ENCODE results near the gene RGS19.

Gene RGS19

DNA sequence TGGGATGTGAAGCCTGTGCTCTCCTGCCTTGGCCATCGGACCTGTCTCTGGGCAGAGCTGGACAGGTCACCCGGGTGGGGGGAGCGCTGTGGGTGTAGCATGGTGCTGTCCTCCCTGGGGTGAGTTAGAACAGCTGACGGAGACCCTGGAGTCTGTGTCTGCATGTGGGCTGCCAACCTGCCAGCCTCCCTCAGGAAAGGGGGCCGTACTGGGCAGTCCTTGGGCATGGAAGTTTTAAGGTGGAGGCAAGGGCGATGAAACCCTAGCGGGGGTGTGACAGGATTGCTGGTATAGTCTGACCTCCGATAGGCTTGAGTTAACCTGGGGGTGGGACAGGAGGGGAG lies 32.3 kb downstream of the RGS19 start:
- DNase-seq: no peak

DNA sequence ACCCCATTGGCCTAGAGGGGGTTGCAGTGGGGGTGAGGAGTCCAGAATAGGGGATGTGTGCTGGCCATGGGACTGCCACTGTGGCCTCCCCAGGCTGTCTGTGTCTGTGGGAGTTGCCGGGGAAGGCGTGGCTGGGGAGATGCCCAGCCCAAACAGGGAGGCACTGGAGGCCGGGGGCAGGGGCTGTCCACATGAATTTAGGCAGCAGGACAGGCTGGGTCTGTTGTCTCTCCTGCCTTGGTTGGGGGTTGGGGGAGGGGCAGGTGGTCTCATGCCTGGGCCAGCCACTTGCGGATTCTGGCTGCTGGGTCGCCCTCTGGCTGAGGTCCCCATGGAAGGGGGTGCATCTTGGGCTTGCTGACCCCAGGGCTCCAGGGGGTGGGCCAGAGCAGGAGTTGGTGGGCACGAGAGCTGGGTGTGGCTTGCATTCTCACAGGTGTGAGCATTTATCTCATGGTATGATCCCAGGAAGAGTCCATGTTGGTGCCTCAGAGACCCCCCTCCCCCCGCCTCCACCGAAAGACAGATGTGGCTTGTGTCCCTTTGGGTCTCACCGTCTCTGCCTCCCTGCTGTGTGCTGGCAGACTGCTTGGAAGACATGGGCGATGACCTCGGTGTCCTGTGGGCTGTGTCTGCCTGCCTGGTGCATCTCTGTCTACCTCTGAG lies 33.8 kb downstream of the RGS19 start:
- DNase-seq: no peak

DNA sequence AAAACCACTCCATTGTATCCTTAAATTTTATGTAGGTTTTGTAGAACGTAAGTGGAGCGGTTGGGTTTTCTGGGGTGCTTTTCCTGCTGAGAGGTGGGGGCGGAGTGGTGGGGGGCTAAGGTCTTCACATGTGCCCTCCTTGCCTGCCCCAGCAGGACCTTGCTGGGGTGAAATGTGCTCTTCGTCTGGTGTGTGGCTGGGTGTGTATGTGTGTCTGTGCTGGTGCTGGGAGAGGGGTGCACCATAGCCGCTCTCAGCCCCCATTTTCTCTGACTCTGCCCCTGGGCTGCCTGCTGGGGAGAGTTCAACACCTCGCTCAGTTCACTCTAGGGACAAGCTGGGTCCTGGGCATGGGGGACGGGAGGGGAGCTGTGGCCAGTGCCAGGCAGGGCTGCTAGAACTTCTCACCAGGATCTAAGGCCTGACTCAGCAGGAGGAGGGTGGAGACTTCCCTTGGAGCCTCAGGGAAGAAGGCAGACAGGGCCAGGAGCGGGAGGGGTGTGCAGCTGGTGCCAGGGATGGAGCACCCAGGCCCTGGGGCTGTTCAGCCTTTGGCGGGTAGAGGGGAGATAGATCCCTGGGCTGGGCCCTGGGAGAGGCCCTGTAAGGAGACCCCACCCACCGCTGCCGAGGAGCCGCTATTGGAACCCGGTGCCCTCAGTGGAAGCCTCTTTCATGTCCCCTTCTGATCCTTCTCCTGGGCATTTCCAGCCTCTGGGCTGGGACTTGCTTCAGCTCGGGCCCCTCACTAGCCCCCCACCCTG lies 34.7 kb downstream of the RGS19 start:
- no peak for DNase-seq

GRCh38 chr20:64043768-64044167 lies 35.5 kb downstream of the RGS19 start:
- no peak for DNase-seq

GRCh38 chr20:64042054-64042781 lies 37.1 kb downstream of the RGS19 start:
- DNase-seq: no peak

DNA sequence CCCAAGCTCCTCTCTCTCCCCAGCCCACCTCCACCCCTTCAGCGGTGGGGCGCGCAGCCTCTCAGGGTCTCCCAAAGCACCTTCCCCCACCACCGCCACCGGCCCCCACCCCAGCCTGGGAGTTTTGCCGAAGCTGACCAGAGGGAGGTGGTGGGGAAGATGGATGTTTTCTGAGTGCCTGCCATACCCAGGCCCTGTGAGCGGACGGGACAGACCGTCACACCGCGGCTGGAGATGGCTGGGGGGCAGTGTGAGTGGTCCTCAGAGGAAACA lies 37.6 kb downstream of the RGS19 start:
- no peak for DNase-seq

- DNase-seq: no peak
These were observed 38.1 kb downstream of the RGS19 start for GRCh38 chr20:64041040-64041780.

- no peak for DNase-seq
These were observed 38.9 kb downstream of the RGS19 start for GRCh38 chr20:64040231-64041039.

GRCh38 chr20:64039293-64040160 lies 39.8 kb downstream of the RGS19 start:
- DNase-seq: no peak

DNA sequence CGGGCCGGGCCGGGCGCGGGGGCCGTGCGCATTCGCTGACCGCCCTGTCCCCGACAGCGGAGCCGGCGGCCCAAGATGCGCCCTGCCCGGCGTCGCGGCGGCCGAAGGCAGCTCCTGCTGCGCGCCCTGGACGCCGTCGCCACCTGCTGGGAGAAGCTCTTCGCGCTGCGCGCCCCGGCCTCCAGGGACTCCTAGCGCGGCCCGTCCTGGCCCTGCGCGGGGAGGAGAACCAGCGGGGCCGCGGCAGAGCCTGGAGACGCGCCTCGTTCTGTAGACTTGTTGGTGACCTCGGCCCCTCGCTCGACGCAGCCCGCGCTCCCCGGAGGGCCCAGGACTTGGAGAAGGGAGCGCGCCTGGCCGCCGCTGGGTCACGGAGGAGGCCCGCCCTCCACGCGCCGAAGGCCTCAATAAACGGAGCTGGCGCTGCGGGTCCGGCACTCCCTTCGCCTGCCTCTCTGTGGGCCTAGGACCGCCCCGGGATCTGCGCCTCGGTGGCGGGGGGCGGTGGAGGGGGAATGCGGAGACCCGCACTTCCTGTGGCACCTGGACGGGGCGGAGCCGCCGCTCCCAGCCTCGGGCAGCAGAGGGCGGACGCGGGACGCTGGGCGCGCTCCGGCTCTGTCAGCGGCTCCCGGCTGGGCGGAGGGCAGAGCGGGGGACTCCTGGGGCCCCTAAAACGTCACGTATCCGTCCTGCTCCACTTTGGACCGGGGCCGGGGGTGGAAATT lies 40.6 kb downstream of the RGS19 start:
- DNase-seq: peak; percentile 36

GRCh38 chr20:64038224-64038564 lies 41.1 kb downstream of the RGS19 start:
- DNase-seq: no peak

- DNase-seq: no peak
These were observed 41.7 kb downstream of the RGS19 start for GRCh38 chr20:64037498-64038213.

- DNase-seq: no peak
These were observed 42.2 kb downstream of the RGS19 start for GRCh38 chr20:64037199-64037497.

DNA sequence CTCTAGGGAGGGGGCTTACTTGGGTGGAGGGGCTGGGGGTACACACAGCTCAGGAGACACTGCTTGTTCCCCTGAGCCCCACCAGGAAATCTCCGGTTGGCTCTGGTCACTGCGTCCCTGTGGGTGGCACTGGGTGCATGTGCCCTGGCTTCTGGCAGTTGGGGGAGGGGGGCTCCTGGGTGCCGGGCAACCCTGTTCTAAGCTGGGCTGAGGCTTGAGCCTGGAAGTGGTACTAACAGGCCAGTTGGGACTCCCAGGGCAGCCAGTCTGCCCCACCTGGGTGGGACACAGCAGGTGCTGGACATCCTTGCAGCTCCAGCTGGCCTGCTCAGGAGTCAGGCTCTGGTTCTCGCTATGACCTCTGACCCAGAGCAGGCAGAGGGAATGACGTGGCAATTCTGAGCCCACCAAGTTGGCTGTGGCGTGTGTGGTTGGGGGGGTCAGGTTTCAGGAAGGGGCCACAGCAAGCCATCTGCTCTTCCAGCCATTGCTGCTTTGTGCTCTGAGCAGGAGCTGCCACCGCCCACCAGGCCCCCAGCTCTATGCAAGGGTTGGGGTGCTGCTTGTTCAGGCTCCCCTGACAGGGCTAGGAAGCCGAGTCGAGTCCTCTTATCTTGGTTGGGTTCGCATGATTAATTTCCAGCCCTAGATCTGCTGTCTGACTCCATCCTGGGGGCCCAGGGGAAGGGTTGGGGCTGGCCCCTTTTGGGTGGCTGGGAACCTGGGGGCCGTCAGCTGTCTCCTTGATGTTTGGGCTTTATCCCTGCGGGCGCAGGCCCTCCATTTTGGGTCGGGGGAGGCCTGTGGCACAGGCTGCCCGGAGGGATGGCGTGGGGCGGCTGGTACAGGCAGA lies 42.7 kb downstream of the RGS19 start:
- no peak for DNase-seq

DNA sequence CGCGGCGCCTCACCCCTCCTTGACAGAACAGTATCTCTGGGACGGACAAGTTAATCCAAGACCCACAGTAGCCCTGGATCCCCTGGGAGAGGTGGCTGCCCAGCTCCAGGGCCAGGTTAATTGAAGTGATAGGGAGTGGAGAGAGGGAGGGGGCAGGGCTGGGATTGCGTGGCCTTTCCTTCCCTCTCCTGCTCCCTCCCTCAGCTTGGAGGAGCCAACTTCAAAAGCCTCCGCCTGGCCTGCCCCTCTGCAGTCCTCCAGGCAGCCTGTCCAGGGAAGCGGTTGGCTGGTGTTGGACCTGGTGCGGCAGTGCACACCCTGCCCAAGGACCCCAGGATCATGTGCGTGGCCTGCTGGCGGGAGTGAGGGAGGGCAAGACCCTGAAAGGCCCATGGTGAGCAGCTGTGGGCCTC lies 43.4 kb downstream of the RGS19 start, which contains the start of gene C20orf204:
Gene C20orf204 (plus strand): TSS at position 250 of the 413 bp plus-strand sequence. CDS start 142 bp downstream, at position 392.
- no peak for DNase-seq

DNA sequence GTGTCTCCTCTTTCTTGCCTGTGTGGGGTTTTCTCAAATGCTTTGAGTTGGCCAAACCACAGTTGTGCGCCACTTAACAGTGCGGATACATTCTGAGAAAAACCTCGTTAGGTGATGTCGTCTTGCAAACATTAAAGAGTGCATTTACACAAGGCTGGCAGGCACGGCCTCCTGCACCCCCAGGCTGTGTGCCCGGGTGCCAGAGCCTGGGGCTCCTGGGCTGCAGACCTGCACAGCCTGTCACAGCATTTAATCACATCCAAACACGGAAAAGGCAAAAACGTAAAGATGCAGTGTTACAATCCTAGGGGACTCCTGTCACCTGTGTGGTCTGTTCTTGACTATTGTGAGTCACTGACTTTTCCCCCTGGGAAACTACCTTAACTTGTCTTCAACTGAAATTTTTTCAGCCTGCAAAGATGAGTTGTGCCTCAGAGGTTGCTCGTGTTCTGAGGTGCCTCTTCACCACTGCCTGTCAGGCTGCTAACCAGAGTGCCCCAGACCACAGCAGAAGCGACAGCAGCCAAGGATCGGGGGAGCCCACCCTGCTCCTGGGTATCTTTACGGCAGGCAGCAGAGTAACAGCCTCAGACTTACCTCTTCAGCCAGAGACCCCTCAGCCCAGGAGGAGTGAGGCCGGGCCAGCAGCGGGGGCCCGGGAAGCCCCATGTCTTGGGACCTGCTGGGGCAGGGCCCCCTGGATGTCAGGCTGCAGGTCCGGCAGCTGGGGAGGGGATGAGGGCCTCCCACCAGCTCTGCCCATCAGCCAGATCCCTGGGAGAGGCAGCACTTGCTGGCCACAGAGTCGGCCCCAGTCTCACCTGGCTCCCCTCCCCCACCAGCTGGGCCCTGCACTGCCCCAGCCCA lies 44.0 kb downstream of the RGS19 start:
- no peak for DNase-seq

DNA sequence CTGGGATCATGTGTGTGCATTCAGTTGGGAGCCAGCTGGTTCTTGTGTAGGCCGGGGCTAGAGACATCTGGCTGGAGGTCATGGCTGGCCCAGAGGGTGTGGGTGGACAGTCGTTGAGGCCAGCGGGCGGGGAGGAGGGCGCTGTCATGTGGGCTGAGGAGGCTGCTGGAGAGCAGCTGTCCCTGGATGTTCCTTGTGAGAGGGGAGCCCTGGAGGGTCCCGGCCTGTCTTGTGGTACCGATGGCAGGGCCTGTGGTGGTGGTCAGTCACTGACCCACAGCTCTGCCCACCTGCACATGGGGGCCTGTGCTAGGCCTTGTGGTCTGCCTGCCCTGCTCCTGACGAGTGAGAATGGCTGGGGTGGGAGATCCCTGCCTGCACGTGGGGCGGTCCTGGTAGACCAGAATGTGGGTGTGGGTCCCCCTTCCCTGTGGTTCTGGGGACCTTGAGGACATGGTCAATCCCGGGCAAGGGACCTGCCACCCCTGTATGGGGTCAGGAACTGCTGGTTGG lies 45.3 kb downstream of the RGS19 start:
- no peak for DNase-seq

All from NCI-H774 (cell line).